HepG2 (cell line): ENCODE measurements around the gene MRPS35. TPM values are rescaled to one million over a fixed set of nuclear protein-coding genes. Genes with fewer than 3 reads are reported as not detected.
A peak's percentile ranks its signal among the peaks of the same experiment; 100 is the strongest.

Source experiments
- ATAC-seq: fragments of 200-7000 bp; cut with Tn5 transposase; 3 replicates; pipeline ENCODE4 v1.9.1; 2020; ENCODE audit warnings: mild to moderate bottlenecking, moderate library complexity
- BruUV-seq: library from RNA; stranded (reverse); fragments of 400-500 nt; replicated peaks from 2 replicates; lab custom pipeline; 2021; lab: Mats Ljungman, UMichigan
- CTCF ChIA-PET: fragments of 300-600 bp; formaldehyde crosslinking; extraction: SDS; loops from one replicate; lab custom pipeline; 2021; ENCODE audit warnings: low total read pairs, inconsistent platforms, low intra/inter-chr PET ratio; lab: Yijun Ruan, JAX
- POLR2A ChIA-PET: fragments of 350-600 bp; sonication (Branson Sonifier 250); formaldehyde crosslinking; loops from one replicate; lab custom pipeline; 2020; ENCODE audit warnings: antibody characterized with exemption, inconsistent platforms; lab: Yijun Ruan, JAX
- DNase-seq: peaks from one replicate; pipeline ENCODE4 v3.0.0-alpha.2; 2015; ENCODE audit warnings: low spot score
- FAIRE-seq: peaks from 3 replicates; lab custom pipeline; 2011; peaks lifted over from hg19 to GRCh38; lab: Jason Lieb, UNC
- H2AFZ ChIP-seq: one replicate; pipeline ENCODE4 v1.6.1; 2011; ENCODE audit warnings: low read length, inconsistent platforms
- H3K27ac ChIP-seq: fragments of 300-600 bp; 3 replicates; pipeline ENCODE4 v1.8.0; 2011; ENCODE audit warnings: mixed run types, mild to moderate bottlenecking, mixed read lengths, low read length, inconsistent platforms; ENCODE audit not compliant: insufficient read depth; ENCODE audit errors: extremely low read length
- H3K27me3 ChIP-seq, 2 experiments: fragments of 200-600 bp in 1 of 2; 2 replicates in 1 of 2; 3 replicates in 1 of 2; pipeline versions ENCODE4 v1.6.0 to v1.8.0; 2011; ENCODE audit warnings: low read length in 2 of 2, mild to moderate bottlenecking in 2 of 2, moderate library complexity in 2 of 2, inconsistent platforms in 1 of 2; ENCODE audit not compliant: insufficient read depth in 2 of 2, control insufficient read depth in 1 of 2
- H3K36me3 ChIP-seq, 2 experiments: fragments of 200-600 bp in 1 of 2; replicated peaks in 1 of 2; 2 replicates in 1 of 2; 3 replicates in 1 of 2; pipeline versions ENCODE4 v1.5.1 to v1.8.0; 2011; ENCODE audit warnings: low read length in 2 of 2, inconsistent platforms in 1 of 2; ENCODE audit not compliant: insufficient read depth in 2 of 2, control insufficient read depth in 1 of 2
- H3K4me1 ChIP-seq: 2 replicates; pipeline ENCODE4 v1.5.1; 2012; ENCODE audit warnings: low read length, inconsistent platforms; ENCODE audit not compliant: insufficient read depth
- H3K4me2 ChIP-seq: 2 replicates; pipeline ENCODE4 v1.6.0; 2011; ENCODE audit warnings: low read depth, low read length, inconsistent platforms
- H3K4me3 ChIP-seq, 3 experiments: fragments of 200-600 bp in 1 of 3; sonication (generic), shearing (Covaris generic) in 1 of 3; replicated peaks in 1 of 3; 2 replicates each; pipeline ENCODE4 v1.5.1; 2011 to 2016; ENCODE audit warnings: low read length in 3 of 3, inconsistent platforms in 2 of 3, low read depth in 2 of 3, mild to moderate bottlenecking in 2 of 3, control low read depth in 1 of 3, mixed read lengths in 1 of 3; ENCODE audit not compliant: insufficient read depth in 1 of 3
- H3K79me2 ChIP-seq: one replicate; pipeline ENCODE4 v1.6.1; 2011; ENCODE audit warnings: low read length, inconsistent platforms; ENCODE audit not compliant: insufficient read depth
- H3K9ac ChIP-seq: 2 replicates; pipeline ENCODE4 v1.6.0; 2011; ENCODE audit warnings: mild to moderate bottlenecking, low read depth, low read length, inconsistent platforms; ENCODE audit not compliant: insufficient read depth
- H3K9me3 ChIP-seq: 2 replicates; pipeline ENCODE4 v1.5.1; 2012; ENCODE audit warnings: mild to moderate bottlenecking, low read length
- H4K20me1 ChIP-seq: 2 replicates; pipeline ENCODE4 v1.6.0; 2011; ENCODE audit warnings: inconsistent platforms, mild to moderate bottlenecking, low read length, moderate library complexity; ENCODE audit not compliant: insufficient read depth
- ARID5B ChIP-seq: IDR thresholded peaks from 2 replicates; pipeline ENCODE4 v1.4.0; 2020; ENCODE audit warnings: mild to moderate bottlenecking, missing genetic modification reagents
- ARNTL ChIP-seq: sonication (generic); formaldehyde crosslinking; IDR thresholded peaks from 2 replicates; pipeline ENCODE4 v1.4.0; 2020; ENCODE audit warnings: mild to moderate bottlenecking, missing genetic modification reagents
- CEBPB ChIP-seq: IDR thresholded peaks from 2 replicates; pipeline ENCODE4 v1.6.1; 2011; ENCODE audit warnings: low read depth, low read length, improper control_type of control experiment, borderline replicate concordance
- HDAC2 ChIP-seq: sonication (generic); formaldehyde crosslinking; IDR thresholded peaks from 2 replicates; pipeline ENCODE4 v1.4.0; 2020; ENCODE audit warnings: missing genetic modification reagents
- HNRNPH1 ChIP-seq: fragments of 200-400 bp; formaldehyde crosslinking; optimal IDR thresholded peaks from 2 replicates; pipeline ENCODE3; 2017; ENCODE audit warnings: mild to moderate bottlenecking, low read depth, low read length
- NR3C1 ChIP-seq: sonication (generic); formaldehyde crosslinking; IDR thresholded peaks from 2 replicates; pipeline ENCODE4 v1.4.0; 2020; ENCODE audit warnings: missing genetic modification reagents
- SMAD3 ChIP-seq: sonication (generic); formaldehyde crosslinking; IDR thresholded peaks from 2 replicates; pipeline ENCODE4 v1.4.0; 2020; ENCODE audit warnings: missing genetic modification reagents
- SMARCE1 ChIP-seq: fragments of 450-650 bp; IDR thresholded peaks from 2 replicates; pipeline ENCODE4 v1.6.1; 2017; ENCODE audit warnings: borderline replicate concordance
- TEF ChIP-seq: sonication (generic); formaldehyde crosslinking; IDR thresholded peaks from 2 replicates; pipeline ENCODE4 v1.5.0; 2020; ENCODE audit warnings: missing genetic modification reagents
- ZBTB38 ChIP-seq: sonication (generic); formaldehyde crosslinking; IDR thresholded peaks from 2 replicates; pipeline ENCODE4 v1.5.1; 2020; ENCODE audit warnings: mild to moderate bottlenecking, missing genetic modification reagents
- ZNF160 ChIP-seq: sonication (generic); formaldehyde crosslinking; IDR thresholded peaks from 2 replicates; pipeline ENCODE4 v1.8.0; 2022; ENCODE audit warnings: mild to moderate bottlenecking, inconsistent platforms, missing genetic modification reagents
- ZNF335 ChIP-seq: sonication (generic); formaldehyde crosslinking; IDR thresholded peaks from 2 replicates; pipeline ENCODE4 v1.4.0; 2020; ENCODE audit warnings: missing genetic modification reagents
- ZNF878 ChIP-seq: sonication (generic); formaldehyde crosslinking; IDR thresholded peaks from 2 replicates; pipeline ENCODE4 v1.8.1; 2023; ENCODE audit warnings: mild to moderate bottlenecking, missing genetic modification reagents, moderate library complexity
- WGBS: methylation state at CpG from one replicate; pipeline ENCODE4 v1.1.6; 2017; ENCODE audit warnings: low lambda C conversion rate; 5-methylcytosine and 5-hydroxymethylcytosine counted together
- in situ Hi-C: cut with HindIII; loops from 2 replicates; pipeline ENCODE4 v1.10.0; 2017; ENCODE audit warnings: low pct_unique_long_range_greater_than_20kb; ENCODE audit not compliant: extremely low pct_ligation_motif_present
- intact Hi-C: fragments of 100-400 bp; cut with micrococcal nuclease; formaldehyde crosslinking; loops from one replicate; pipeline ENCODE4 v1.10.0; 2022; ENCODE audit not compliant: unreplicated experiment
- polyA plus RNA-seq, 8 experiments: library from polyadenylated mRNA; depleted of rRNA in 3 of 8; stranded (reverse) in 7 of 8; unstranded in 1 of 8; fragments of >200 nt; fragmentation: Illumina TruSeq in 4 of 8; extraction: Trizol in 4 of 8; gene quantifications; 2 replicates each; pipeline versions ENCODE4 v1.2.1 to v1.2.3, GENCODE V29; 2011 to 2016; ENCODE audit warnings: low read depth in 4 of 8, missing spikeins in 1 of 8, mixed read lengths in 1 of 8; ENCODE audit not compliant: insufficient read depth in 1 of 8
- total RNA-seq, 5 experiments: library from RNA; depleted of rRNA; stranded (reverse); fragments of >200 nt; fragmentation: Illumina TruSeq; extraction: Trizol; gene quantifications; 2 replicates each; pipeline ENCODE4 v1.2.3, GENCODE V29; 2016; ENCODE audit warnings: low read depth in 1 of 5
- TF ChIP-seq, protein P1 (sequence below): sonication (generic); formaldehyde crosslinking; IDR thresholded peaks from 2 replicates; pipeline ENCODE4; 2020; ENCODE audit warnings: missing genetic modification reagents, mild to moderate bottlenecking, borderline replicate concordance
- TF ChIP-seq, protein P2 (sequence below): sonication (generic); formaldehyde crosslinking; IDR thresholded peaks from 2 replicates; pipeline ENCODE4 v1.8.1; 2023; ENCODE audit warnings: mild to moderate bottlenecking, moderate library complexity, missing genetic modification reagents

MRPS35 gene
- total and polyA plus RNA-seq, 2 of the 13 experiments (the other 11 are each of a cell fraction or from before 2014, with no cell fraction given): 63.4 to 104 TPM

GRCh38 chr12:27703720-27704452 is 6.7 kb upstream of the MRPS35 start:
- no peak overlapping the region for H2AFZ ChIP-seq
- TF ChIP-seq ZNF160 (CRISPR knock-in tag): no peak
- TF ChIP-seq SMARCE1: no peak
- no peak for TF ChIP-seq ARNTL (CRISPR knock-in tag)
- TF ChIP-seq HDAC2 (CRISPR knock-in tag): peak; percentile 42; the same call in 1 of the 2 replicates
- 0 out of 2 replicates have a peak, but pooled peaks have one; percentile 39 for TF ChIP-seq SMAD3 (CRISPR knock-in tag)
- peak; percentile 12; the same call in 1 of the 2 replicates for TF ChIP-seq CEBPB
- TF ChIP-seq, protein P1, sequence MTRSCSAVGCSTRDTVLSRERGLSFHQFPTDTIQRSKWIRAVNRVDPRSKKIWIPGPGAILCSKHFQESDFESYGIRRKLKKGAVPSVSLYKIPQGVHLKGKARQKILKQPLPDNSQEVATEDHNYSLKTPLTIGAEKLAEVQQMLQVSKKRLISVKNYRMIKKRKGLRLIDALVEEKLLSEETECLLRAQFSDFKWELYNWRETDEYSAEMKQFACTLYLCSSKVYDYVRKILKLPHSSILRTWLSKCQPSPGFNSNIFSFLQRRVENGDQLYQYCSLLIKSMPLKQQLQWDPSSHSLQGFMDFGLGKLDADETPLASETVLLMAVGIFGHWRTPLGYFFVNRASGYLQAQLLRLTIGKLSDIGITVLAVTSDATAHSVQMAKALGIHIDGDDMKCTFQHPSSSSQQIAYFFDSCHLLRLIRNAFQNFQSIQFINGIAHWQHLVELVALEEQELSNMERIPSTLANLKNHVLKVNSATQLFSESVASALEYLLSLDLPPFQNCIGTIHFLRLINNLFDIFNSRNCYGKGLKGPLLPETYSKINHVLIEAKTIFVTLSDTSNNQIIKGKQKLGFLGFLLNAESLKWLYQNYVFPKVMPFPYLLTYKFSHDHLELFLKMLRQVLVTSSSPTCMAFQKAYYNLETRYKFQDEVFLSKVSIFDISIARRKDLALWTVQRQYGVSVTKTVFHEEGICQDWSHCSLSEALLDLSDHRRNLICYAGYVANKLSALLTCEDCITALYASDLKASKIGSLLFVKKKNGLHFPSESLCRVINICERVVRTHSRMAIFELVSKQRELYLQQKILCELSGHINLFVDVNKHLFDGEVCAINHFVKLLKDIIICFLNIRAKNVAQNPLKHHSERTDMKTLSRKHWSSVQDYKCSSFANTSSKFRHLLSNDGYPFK (CRISPR knock-in tag): no peak
- TF ChIP-seq TEF (CRISPR knock-in tag): no peak
- TF ChIP-seq ARID5B (CRISPR knock-in tag): peak; percentile 47
- no peak for TF ChIP-seq NR3C1 (CRISPR knock-in tag)
- TF ChIP-seq ZBTB38 (CRISPR knock-in tag): no peak
- TF ChIP-seq ZNF878: no peak
- TF ChIP-seq, protein P2, sequence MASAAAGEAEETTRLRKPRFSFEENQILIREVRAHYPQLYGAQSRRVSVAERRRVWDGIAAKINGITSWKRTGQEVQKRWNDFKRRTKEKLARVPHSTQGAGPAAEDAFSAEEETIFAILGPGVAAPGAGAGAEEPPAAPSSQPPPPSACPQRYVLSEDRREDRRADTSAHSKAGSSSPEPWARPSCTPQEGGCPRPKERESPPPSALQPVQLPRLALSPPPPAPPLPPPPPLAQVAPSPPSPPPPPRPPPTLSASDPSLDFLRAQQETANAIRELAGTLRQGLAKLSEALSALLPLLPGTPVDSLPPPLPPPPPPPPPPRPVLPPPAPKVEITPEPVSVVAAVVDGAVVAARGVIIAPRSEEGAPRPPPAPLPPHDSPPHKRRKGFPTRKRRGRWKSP (CRISPR knock-in tag): no peak
- TF ChIP-seq HNRNPH1: no peak
- TF ChIP-seq ZNF335: 0 out of 2 replicates have a peak, but pooled peaks have one; percentile 41

More at GRCh38 chr12:27703720-27704452, 6.7 kb upstream of the MRPS35 start:
- 0 out of 2 replicates have a peak overlapping the region, but pooled peaks have one; percentile 3 for H3K4me2 ChIP-seq
- H3K4me1 ChIP-seq: peaks cover 29% of the 10 kb centered on the region
- intact Hi-C loops: loop anchor here (1.0 to 10.0 kb wide), 5 partner anchors 52 to 279 kb away; partner anchors contain the start of gene PPFIBP1
- ChIA-PET CTCF (interaction anchor here (0.9 to 2.0 kb wide), 4 partner anchors 28 to 279 kb away, joined by 3 to 14 read pairs (median 4); no protein-coding TSS in a partner anchor), POLR2A (no interaction called here)
- peak; percentile 90 for FAIRE-seq
- H3K27me3 ChIP-seq: 0 out of 5 replicates have a peak, but pooled peaks cover 0 to 3% of the 10 kb centered on the region in 2 experiments
- H3K9me3 ChIP-seq: no peaks in the 10 kb centered on the region
- H3K27ac ChIP-seq: no peak overlapping the region
- H3K79me2 ChIP-seq: no peaks in the 10 kb centered on the region
- peak; percentile 75 for ATAC-seq
- 3% methylated on average over 4 of the region's 4 CpGs for WGBS
- no peak overlapping the region for H3K9ac ChIP-seq
- H3K36me3 ChIP-seq: no peaks in the 10 kb centered on the region
- no TSS peak for BruUV-seq
- no peak overlapping the region for H3K4me3 ChIP-seq
- DNase-seq: peak; percentile 75
- in situ Hi-C loops: no loop called here
- H4K20me1 ChIP-seq: no peaks in the 10 kb centered on the region
